SK-N-MC (cell line): ENCODE data around the gene TEX2.

Experiments used
- EZH2 ChIP-seq: fragments of 200-600 bp; sonication (generic); IDR thresholded peaks from one replicate; pipeline ENCODE4 v1.6.1; 2017; ENCODE audit warnings: antibody characterized with exemption
- FOXP2 ChIP-seq: optimal IDR thresholded peaks from 2 replicates; pipeline ENCODE3; 2011; ENCODE audit warnings: mild to moderate bottlenecking, moderate library complexity; ENCODE audit not compliant: insufficient read depth; ENCODE audit errors: extremely low read length, control extremely low read depth
- POLR2AphosphoS5 ChIP-seq: IDR thresholded peaks from 2 replicates; pipeline ENCODE4 v1.6.1; 2012; ENCODE audit warnings: mild to moderate bottlenecking, low read depth, low read length, borderline replicate concordance

DNA sequence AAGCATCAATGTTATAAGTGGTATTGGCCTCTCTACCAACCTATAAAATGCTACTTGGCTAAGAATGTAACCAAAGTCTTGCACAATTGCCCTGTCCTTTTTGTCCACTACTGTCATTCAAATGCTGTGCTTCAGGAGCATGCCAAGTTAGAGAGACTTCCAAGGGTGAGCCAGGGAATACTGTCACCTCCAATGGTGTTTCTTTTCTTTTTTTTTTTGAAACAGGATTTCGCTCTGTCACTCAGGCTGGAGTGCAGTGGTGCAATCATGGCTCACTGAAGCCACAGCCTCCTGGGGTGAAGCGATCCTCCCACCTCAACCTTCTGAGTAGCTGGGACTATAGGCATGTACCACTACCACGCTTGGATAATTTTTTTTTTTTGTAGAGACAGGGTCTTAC is 89.4 kb downstream of the TEX2 start:
- TF ChIP-seq POLR2AphosphoS5: no peak
- no peak for TF ChIP-seq EZH2
- TF ChIP-seq FOXP2: no peak
